ENCODE data around the gene TWIST2. TPM values are rescaled to one million over a fixed set of nuclear protein-coding genes. Genes with fewer than 3 reads are reported as not detected.

The TWIST2 gene
- total RNA-seq, 1 experiment from 2014 or later, result 0.22 TPM

GRCh38 chr2:238884812-238885408, 37.0 kb downstream of the TWIST2 start:
- no peak overlapping the region for H4K5ac ChIP-seq (ENCODE audit: insufficient read length, low read depth, low read length)
- no peaks in the 10 kb centered on the region for H3K79me2 ChIP-seq (ENCODE audit: insufficient read depth, low read length)
- Mint-ChIP-seq H3K27me3 (ENCODE audit: low read depth) (peaks cover 23% of the 10 kb centered on the region), H3K27ac (peak overlapping the region in 1 of 3 experiments; percentile 52; a peak in 1 of 7 replicates), H3K4me3 (no peak overlapping the region), H3K4me1 (no peaks in the 10 kb centered on the region), H3K36me3 (ENCODE audit: insufficient read depth in 1 of 3, low read depth in 3 of 3) (peaks cover 0 to 6% (median 3%) of the 10 kb centered on the region in 3 experiments; a peak in 1 of 7 replicates), H3K9me3 (peaks cover under 1 to 3% of the 10 kb centered on the region in 2 experiments; a peak in 3 of 5 replicates)
- H3K27me3 ChIP-seq (ENCODE audit: insufficient read depth, low read length), result no peaks in the 10 kb centered on the region
- no peaks in the 10 kb centered on the region for H3K79me1 ChIP-seq (ENCODE audit: insufficient read depth, low read depth, low read length, poor library complexity, severe bottlenecking)
- H3T11ph ChIP-seq (ENCODE audit: low read length), result no peak overlapping the region
- H4K8ac ChIP-seq (replicated peaks; ENCODE audit: insufficient read length, low read depth, low read length), result no peak overlapping the region
- no peak overlapping the region for H2BK120ac ChIP-seq (ENCODE audit: low read depth, low read length, poor library complexity, severe bottlenecking)
- no peaks in the 10 kb centered on the region for H3K23me2 ChIP-seq (ENCODE audit: insufficient read length, low read depth, low read length, poor library complexity, severe bottlenecking)
- no CpG with 5 or more reads among the region's 14 CpGs for WGBS (ENCODE audit: extremely low coverage, insufficient read length, low lambda C conversion rate)
- H2BK15ac ChIP-seq (ENCODE audit: low read depth, low read length), result no peak overlapping the region
- no peak for DNase-seq
- no peak overlapping the region for H3K9ac ChIP-seq (ENCODE audit: extremely low read depth, insufficient read length, low read length)
- no peak overlapping the region for H3K27ac ChIP-seq (ENCODE audit: insufficient read length, low read depth, low read length)
- H2AFZ ChIP-seq (ENCODE audit: low read length), result no peak overlapping the region
- no peak overlapping the region for H3K18ac ChIP-seq (ENCODE audit: insufficient read length, low read depth, low read length)
- H3K56ac ChIP-seq (ENCODE audit: insufficient read length, low read depth, low read length), result no peak overlapping the region
- H3K4me1 ChIP-seq (ENCODE audit: insufficient read depth, low read length), result no peaks in the 10 kb centered on the region
- no peak overlapping the region for H3K14ac ChIP-seq (ENCODE audit: insufficient read depth, low read length)
- no peak overlapping the region for H2BK20ac ChIP-seq (ENCODE audit: low read depth, low read length, poor library complexity, severe bottlenecking)
- H3K4ac ChIP-seq (ENCODE audit: low read depth, low read length), result no peak overlapping the region
- no peak overlapping the region for H3K4me2 ChIP-seq (ENCODE audit: insufficient read depth, insufficient read length, low read length)
- no peak overlapping the region for H4K91ac ChIP-seq (ENCODE audit: insufficient read length, low read depth, low read length)
- no peaks in the 10 kb centered on the region for H4K20me1 ChIP-seq (ENCODE audit: control insufficient read depth, insufficient read depth, insufficient read length)
- H2BK12ac ChIP-seq (ENCODE audit: insufficient read length, low read depth, low read length), result no peak overlapping the region
- no peak overlapping the region for H2AK5ac ChIP-seq (ENCODE audit: insufficient read length, low read length)
- no peaks in the 10 kb centered on the region for H3K9me3 ChIP-seq (ENCODE audit: control insufficient read depth, low read depth, low read length)
- TF ChIP-seq CTCF (conservative IDR thresholded peaks at IDR 0.05), result no peak
- H2BK5ac ChIP-seq (ENCODE audit: insufficient read length, low read length), result no peak overlapping the region
- no peak overlapping the region for H3K23ac ChIP-seq (ENCODE audit: insufficient read length, low read depth, low read length)

All from H9 (cell line).